ENCODE measurements around the gene MAU2.
A peak's percentile ranks its signal among the peaks of the same experiment; 100 is the strongest.

The MAU2 gene

GRCh38 chr19:19308373-19308772 lies 12.3 kb upstream of the MAU2 start:
- no peak for DNase-seq

- no peak for DNase-seq
Measured at GRCh38 chr19:19315444-19315843, 5.2 kb upstream of the MAU2 start.

- no peak for DNase-seq
Measured at GRCh38 chr19:19316082-19316481, 4.5 kb upstream of the MAU2 start.

GRCh38 chr19:19319732-19320360 lies 783 bp upstream of the MAU2 start:
- peak; percentile 5 to 11 for DNase-seq

DNA sequence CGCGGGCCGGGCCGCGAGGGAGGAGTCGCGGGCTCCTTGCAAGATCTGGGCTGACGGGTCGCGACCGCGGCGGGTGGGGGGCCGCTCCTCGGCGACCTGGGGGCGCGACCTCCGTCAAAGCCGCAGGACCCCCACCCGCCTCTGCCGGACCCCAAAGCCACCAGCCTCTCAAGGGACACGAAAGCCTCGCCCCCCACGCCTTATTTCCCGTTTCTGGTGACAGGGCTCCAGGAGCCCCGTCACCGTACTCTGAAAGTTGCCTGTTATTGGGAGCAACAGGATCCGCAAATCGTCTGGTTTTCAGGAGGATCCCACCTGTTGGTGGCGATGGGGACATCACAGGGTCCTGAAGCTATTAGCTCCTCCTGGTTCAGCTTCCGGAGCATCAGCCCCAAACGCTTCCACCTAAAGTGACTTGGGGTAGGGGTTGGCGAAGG lies 530 bp downstream of the MAU2 start:
- DNase-seq, result peak in 1 of 2 experiments; percentile 23

- DNase-seq, result no peak
Measured at GRCh38 chr19:19324059-19324770, 3.6 kb downstream of the MAU2 start.

DNA sequence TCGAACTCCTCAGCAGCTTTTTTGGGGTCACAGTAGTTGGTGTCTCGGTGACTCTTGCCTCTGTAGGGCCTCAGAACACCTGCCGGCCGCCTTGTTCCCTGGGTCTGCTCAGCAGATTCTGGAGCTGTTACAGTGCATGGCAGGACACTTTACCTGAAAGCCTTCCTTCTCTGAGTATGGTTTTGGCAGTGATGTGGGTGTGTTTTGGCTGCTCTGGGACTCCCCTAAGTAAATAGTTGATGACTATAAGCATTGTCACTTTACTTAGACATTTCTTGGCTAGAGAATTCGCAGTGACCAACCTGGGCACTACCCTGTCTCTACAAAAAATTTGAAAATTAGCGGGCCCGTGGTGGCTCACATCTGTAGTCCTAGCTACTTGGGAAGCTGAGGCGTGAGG lies 7.0 kb downstream of the MAU2 start:
- DNase-seq, result no peak

DNA sequence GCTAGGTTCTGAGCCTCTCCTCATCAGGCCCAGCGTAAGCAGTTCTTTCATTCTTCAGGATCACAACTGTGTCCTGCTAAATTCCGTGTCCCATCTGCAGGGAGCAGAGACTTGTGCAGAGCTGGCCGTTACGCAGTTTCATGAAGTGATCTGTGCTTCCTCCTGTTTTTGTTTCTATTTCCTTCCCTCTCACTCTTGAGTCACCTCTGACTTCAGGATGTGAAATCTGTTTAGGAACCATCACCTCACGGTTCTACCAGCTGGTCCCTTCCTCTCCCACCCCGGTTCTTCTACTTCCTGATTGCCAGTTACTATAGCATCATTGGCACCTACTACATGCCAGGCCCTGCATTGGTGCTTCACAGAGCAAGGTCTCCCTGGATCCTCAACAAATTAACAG lies 8.5 kb downstream of the MAU2 start:
- peak; percentile 24 to 36 for DNase-seq

- no peak for DNase-seq
Measured at GRCh38 chr19:19334063-19334988, 13.7 kb downstream of the MAU2 start.

DNA sequence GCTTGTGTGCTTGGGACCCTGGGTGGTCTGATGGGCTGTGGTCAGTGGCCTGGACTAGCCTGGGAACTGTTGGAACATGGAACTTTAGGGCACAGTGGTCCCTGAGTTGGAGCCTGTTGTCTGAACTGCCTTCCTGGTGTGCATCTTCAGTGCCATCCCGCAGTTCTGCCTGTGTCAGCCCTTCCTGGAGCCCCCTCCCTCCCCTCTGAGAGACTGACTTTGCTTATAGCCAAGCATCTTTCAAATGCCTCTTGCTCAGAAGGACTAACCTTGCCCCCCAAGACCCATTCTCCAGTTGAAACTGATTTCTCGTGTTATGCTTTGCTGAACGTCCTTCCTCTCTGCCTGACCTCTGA lies 14.3 kb downstream of the MAU2 start:
- DNase-seq, result no peak

DNA sequence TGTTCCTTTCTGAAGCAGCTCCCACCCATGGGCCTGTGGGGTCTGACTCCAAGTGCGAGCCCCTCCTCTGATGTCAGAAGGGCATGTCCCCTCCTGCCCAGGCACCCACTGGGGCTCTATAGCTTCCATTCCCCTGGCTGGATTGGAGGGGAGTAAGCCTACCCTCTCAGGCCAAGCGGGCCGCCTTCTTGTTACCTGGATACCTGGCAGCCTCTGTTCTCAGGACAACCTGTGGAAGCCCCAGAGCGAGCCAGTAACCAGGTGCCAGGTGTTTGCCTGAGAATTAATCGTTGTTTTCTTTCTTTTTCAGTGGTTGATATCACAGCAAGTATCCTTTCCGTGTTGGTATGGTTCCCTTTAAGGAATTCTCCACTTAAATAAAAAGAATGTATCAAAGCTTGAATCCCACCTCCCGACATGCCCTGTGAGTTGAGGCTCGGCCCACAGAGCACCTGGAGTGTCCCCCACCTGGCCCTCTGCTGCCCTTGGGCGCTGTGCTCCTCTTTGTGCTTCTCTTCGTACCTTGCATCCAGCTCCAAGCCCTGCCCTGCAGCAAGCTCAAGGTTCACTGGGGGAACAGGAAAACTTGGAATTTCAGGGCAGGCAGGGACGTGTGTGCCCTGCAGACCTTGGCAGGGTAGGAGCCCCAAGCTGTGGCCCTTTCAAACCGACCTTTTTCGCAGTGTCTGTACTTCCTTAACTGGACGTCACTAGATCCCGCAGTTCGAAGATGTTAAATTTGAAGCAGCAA lies 15.0 kb downstream of the MAU2 start:
- no peak for DNase-seq

DNA sequence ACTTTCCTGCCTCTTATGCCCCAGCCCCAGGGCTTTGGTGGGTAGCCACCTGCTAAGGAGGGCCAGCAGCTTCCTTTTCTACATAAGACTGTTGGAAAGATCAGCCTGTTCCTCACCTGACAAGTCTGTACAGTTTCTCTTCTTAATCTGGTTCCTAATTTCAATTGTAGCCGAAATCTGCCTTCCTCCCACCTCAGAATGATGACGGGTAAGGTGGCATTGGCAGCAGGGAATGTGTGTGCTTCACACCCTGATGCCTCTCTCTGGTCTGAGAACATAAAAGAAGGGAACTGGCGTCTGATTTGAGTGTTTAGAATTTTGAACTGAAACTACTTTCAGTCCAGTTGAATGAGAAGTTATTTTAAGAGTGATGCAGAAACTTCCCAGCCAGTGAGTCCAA lies 16.0 kb downstream of the MAU2 start:
- no peak for DNase-seq

DNA sequence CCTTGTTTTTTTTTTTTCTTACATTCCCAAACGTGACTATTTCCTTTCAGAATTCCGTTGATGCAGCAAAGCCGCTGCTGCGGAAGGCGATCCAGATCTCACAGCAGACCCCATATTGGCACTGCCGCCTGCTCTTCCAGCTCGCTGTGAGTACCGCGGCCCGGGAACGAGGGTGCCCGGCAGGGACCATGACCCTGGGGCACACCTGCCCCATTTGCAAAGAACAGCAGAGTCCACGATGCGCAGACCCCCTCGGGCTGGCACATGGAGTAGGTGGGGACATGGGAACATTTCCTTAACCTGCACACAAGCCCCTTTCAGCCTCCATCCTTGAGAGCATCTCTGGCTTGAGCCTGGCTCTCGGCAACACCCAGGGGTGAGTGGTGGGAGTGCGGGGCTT lies 16.5 kb downstream of the MAU2 start:
- no peak for DNase-seq

DNA sequence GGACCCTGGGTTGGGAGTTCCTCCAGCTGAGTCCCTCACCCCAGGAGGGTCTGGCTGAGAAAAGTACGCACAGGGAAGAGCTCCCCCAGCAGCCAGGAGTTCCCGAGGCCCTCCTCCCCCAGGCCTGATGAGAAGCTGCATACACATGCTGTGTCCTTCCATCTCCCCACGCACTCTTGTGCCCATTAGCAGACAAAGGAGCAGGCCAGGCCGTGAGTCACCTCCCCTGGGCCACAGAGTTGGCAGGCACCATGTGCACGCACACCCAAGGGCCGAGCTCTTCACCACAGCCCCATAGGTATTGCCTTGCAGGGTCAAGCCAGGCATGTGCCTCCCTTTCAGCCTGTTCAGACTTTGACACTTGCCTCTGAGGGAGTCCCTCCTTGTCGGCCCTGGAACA lies 17.5 kb downstream of the MAU2 start:
- DNase-seq, result no peak

DNA sequence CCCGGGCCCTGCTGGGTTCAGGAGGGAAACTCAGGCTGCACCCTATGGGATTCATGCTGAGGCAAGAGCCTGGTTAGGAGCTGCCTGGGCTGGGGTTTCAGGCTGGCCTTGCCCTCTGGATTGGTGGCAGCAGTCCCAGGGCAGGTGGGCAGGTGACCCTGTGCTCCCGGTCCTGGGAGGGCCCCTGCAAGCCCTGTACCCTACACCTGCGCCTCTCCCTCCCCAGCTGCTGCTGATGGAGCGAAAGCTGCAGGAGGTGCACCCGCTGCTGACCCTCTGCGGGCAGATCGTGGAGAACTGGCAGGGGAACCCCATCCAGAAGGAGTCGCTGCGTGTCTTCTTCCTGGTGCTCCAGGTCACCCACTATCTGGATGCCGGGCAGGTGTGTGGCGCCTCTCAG lies 20.4 kb downstream of the MAU2 start:
- no peak for DNase-seq

GRCh38 chr19:19342086-19343015 lies 21.7 kb downstream of the MAU2 start:
- no peak for DNase-seq

DNA sequence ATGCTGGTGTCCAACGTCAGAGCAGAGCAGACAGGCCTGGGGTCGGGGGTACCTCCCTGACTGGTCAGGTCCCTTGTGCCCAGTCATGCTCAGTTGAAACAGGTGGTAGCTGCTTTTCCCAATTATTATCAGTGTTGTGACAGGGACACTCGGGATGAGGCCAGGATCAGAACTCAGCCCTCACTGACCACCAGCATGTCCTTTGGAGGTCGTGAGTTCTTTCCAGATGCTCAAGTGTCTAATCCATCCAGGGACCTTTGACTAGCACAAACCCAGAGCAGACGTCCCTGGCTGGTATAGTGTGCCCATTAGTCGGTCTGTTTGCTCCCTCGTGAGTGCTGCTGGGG lies 22.4 kb downstream of the MAU2 start:
- no peak for DNase-seq

DNA sequence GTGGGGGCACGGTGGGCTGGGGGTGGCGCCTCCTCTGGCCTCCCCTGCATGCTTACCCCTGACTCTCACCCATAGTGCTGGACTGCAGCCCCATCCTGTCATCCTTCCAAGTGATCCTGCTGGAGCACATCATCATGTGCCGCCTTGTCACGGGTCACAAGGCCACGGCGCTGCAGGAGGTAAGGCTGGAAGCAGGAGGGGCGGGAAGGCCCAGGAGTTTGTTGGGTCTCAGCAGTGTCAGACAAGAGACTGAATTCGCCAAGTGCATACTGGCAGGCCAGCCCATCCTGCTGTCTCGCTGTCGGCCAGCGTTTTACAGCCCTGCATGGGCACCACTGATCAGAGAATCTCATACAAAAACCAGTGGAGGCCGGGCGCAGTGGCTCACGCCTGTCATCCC lies 23.1 kb downstream of the MAU2 start:
- DNase-seq, result no peak

DNA sequence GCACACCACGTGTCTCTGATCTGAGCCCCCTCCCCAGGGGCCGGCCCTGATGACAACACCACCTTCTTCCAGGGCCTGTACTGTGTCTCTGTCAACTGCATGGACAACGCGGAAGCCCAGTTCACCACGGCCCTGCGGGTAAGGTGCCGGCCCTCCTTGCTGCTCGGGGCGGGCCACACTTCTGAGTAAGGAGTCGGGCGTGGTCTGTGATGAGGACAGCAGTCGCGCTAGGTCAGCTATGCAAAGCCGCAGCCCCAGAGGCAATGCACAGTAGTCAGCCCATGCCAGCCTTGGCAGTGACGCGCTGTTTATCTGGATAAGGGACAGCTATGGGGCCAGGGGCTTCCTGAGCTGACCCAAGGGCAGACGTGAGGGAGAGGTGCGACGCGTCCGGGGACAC lies 24.6 kb downstream of the MAU2 start:
- DNase-seq, result no peak

DNA sequence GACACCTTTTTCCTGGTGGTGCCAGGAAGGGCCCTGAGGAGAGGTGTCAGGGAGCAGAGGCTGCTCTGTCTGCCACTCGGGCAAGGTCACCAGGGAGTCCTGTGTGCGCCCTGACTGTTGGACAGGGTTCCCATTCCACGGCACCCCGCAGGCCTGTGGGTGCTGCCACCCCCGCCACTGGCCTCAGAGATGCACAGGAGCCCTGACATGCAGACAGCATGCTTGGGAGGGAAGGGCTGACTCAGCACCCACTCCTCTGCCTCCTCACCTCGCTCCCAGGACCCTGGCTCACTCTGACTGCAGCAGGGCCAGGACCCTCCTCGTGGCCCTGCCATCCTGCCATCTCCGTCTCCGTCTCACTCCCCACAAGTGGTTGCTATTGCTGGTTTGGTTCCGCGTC lies 25.3 kb downstream of the MAU2 start:
- DNase-seq, result no peak

DNA sequence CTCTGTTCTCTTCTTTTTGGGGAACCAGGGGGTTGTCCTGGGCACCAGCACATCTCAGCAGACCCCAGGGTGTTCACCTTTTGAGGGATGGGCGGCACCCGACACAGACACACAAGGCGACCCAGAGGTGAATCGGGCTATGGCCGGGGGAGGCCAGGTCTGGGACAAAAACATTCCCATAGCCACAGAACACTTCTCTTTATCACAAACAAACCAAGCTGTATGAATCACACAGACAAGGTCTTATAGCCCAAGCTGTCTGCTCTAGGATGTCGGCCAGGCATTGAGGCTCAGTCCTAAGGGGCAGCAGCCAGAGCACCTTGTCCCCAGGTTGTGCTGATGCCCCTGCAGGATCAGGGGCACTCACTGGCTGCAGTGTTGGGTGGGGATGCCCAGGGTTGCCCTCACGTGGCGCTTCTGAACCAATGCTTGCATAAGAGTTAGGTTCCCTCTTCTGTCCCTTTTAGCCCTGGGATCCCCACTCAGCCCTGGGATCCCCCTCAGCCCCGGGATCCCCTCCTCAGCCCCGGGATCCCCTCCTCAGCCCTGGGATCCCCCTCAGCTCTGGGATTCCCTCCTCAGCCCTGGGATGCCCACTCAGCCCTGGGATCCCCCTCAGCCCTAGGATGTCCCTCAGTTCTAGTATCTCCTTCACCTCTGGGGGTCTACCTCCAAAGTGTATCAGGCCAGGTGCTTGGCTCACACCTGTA lies 26.9 kb downstream of the MAU2 start:
- no peak for DNase-seq

Data from Kasumi-1 (cell line).